NT2/D1 (cell line): ENCODE data around the gene CALHM1.
"Not testable (repeated sequence)": the region's sequence is repeated elsewhere in the genome, so short reads cannot be mapped to it uniquely, and the experiment has no call there.

Experiments used
- SUZ12 ChIP-seq: IDR thresholded peaks from 2 replicates; pipeline ENCODE4 v1.6.1; 2011; ENCODE audit not compliant: insufficient read length, insufficient read depth; ENCODE audit errors: extremely low read depth
- YY1 ChIP-seq: IDR thresholded peaks from 2 replicates; pipeline ENCODE4 v1.6.1; 2011; ENCODE audit not compliant: insufficient read length, insufficient read depth
- ZNF274 ChIP-seq: IDR thresholded peaks from 2 replicates; pipeline ENCODE4 v1.6.1; 2011; ENCODE audit warnings: mild to moderate bottlenecking, low read depth, low read length

DNA sequence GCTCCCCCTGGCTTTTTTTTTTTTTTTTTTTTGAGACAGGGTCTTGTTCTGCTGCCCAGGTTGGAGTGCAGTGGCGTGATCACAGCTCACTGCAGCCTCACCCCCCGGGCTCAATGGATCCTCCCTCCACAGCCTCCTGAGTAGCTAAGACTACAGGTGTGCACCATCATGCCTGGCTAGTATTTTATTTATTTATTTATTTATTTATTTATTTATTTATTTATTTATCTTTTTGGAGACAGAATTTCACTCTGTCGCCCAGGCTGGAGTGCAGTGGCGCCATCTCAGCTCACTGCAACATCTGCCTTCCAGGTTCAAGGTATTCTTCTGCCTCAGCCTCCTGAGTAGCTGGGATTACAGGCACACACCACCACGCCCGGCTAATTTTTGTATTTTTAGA is 45.1 kb upstream of the CALHM1 start:
- not testable (repeated sequence) for TF ChIP-seq ZNF274, SUZ12, YY1
